Activated CD4-positive, alpha-beta T cell treated with anti-CD3 and anti-CD28 coated beads for 1 hour (primary cell): ENCODE results near the gene SETDB1.
A peak's percentile ranks its signal among the peaks of the same experiment; 100 is the strongest.
"Not testable (repeated sequence)": the region's sequence is repeated elsewhere in the genome, so short reads cannot be mapped to it uniquely, and the experiment has no call there.

Experiments
- DNase-seq: peaks from one replicate; pipeline ENCODE4 v3.0.0-alpha.2; 2020

The SETDB1 gene

GRCh38 chr1:150926097-150926741 lies at the start of gene SETDB1:
Gene SETDB1, plus strand, starts transcription at chr1:150926363. Its CDS starts 1,352 bp downstream, at chr1:150927715.
- peak; percentile 86 for DNase-seq

DNA sequence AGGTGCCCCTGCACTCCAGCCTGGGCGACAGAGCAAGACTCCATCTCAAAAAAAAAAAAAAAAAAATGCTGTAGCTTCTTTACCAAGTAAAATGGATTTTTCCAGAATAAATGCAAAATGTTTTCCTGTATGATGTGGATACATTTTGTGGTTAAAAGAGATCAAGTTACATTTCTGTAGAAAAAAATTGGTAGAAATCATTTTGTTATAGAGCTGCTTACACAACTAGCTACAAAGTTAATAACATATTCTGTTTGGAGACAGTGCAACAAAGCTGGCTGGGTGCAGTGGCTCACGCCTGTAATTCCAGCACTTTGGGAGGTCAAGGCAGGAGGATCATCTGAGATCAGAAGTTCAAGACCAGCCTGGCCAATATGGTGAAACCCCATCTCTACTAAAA lies 47.2 kb upstream of the SETDB1 start:
- not testable (repeated sequence) for DNase-seq

- no peak for DNase-seq
These were observed 44.7 kb upstream of the SETDB1 start for GRCh38 chr1:150881331-150882070.

GRCh38 chr1:150883121-150883520 lies 43.0 kb upstream of the SETDB1 start:
- DNase-seq = not testable (repeated sequence)

- DNase-seq = no peak
These were observed 39.1 kb upstream of the SETDB1 start, which contains the start of gene CTXND2 for GRCh38 chr1:150887018-150887417. Gene CTXND2, plus strand, starts transcription at chr1:150887136. Its CDS starts 25,179 bp downstream, at chr1:150912315.

DNA sequence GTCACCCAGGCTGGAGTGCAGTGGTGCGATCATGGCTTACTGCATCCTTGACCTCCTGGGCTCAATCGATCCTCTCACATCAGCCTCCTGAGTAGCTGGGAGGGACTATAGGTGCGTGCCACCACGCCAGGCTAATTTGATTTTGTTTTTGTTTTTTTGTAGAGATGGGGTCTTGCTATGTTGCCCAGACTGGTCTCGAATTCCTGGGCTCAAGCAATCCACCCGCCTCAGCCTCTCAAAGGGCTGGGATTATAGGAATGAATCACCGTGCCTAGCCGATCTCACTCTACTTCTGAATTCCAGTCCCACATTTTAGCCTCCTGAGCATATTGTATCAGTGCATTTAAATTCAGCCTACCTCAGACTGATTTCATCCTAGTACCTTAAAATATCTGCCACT lies 37.4 kb upstream of the SETDB1 start:
- no peak for DNase-seq

GRCh38 chr1:150890033-150890416 lies 36.1 kb upstream of the SETDB1 start:
- DNase-seq = no peak

DNA sequence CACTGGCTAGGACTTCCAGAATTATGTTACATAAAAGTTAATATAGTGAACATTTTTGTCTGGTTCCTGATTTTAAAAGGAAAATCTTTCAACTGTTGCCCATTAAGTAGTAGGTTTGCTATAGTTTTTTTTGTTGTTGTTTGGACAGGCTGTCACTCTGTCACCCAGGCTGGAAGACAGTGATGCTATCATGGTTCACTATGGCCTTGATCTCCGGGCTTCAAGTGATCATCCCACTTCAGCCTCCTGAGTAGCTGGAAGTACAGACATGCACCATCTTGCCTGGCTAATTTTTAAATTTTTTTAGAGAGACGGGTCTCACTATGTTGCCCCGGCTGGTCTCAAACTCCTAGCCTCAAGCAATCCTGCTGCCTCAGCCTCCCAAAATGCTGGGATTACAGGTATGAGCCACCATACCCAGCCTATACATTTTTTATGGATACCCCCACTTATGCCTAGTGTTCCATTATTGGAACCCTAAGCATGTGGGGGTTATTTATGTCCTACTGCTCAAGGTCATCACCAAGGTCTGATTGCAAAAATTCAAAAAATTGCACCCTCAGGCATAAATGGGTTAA lies 32.7 kb upstream of the SETDB1 start:
- no peak for DNase-seq

DNA sequence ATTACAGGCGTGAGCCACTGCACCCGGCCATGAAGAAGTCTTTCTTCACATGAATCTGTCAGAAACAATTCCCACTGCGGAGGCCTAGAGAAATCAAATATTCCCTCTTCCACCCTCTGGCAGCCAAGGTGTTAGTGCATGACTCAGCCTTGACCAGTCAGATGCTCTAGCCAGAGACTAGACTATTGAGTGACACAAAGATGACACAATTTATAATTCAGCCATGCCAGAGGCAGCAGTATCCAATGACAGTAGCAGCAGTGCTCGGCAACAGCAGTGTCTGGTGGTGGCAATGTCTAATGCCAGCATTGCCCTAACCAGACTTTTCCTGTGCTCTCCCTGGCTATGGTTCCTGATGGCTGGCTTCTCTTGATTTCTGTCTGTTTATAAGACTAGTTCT lies 30.5 kb upstream of the SETDB1 start:
- DNase-seq = no peak

DNA sequence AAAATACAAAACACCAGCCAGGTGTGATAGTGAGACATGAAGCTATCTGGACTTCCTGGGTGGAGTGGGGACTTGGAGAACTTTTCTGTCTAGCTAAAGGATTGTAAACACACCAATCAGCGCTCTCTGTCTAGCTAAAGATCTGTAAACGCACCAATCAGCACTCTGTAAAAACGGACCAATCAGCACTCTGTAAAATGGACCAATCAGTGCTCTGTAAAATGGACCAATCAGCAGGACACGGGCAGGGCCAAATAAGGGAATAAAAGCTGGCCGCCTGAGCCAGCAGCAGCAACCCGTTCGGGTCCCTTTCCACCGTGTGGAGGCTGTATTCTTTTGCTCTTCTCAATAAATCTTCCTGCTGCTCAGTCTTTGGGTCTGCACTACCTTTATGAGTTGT lies 26.4 kb upstream of the SETDB1 start:
- DNase-seq = not testable (repeated sequence)

DNA sequence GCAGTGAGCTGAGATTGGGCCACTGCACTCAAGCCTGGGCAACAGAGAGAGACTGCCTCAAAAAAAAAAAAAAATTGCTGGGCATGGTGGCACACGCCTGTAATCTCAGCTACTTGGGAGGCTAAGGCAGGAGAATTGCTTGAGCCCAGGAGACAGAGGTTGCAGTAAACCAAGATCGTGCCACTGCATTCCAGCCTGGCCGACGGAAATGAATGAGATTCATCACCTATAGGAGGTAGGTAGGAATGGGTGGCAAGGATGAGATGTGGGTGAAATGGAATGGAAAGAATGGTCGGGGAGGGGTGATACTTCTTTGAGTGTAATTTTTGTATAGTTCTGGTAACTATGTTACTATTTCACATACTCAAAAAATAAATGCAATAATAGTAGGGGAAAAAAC lies 23.8 kb upstream of the SETDB1 start:
- DNase-seq = no peak

DNA sequence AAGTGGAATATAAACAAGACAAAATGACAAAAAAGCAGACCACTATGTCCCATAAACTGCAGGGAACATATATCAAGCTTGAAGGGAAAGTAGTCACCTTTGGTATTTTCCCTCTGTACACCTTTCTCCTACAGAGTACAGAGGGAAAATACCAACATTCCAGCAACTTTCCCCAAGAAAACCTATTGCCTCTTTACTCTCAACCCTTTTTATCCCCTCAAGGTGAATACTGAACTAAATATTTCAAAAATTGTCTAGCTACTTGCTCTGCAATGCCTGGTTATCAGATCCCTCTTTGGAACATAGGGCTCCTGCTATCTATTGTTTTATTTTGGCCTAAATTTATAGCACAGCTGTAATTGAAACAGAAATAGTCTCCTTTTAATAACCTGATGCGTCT lies 23.4 kb upstream of the SETDB1 start:
- DNase-seq = no peak

DNA sequence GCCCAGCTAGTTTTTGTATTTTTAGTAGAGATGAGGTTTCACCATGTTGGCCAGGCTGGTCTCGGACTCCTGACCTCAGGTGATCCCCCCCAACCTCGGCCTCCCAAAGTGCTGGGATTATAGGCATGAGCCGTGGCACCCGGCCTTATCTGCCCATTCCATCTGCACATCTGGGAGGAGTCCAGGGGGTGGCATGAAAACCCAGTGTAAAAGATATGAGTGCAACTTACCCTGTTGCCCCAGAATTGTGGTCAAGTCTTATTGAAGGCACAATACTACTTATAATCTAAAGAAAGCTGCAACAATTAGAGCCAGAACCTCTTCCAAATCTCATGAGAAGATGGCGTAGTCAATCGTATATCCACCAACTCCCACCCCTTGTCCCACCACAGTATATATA lies 20.9 kb upstream of the SETDB1 start:
- DNase-seq = no peak

DNA sequence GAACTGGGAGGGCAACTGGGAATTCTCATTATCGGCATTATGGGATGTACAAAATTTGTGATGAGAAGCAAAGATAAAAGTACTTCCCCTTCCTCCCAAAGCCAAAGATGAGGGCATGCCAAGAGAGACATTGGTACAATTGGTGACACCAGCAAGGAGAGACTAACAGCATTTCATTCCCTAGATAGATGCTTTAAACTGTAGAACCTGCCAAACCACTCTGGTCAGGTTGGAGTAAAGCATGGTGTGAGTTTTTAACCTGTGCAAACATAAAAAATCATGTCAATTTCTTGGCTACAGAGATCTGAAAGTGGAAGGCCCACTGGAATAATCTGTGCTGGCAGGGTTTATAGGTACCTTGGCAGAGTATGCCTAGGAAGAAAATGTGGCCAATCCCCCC lies 19.8 kb upstream of the SETDB1 start:
- no peak for DNase-seq

DNA sequence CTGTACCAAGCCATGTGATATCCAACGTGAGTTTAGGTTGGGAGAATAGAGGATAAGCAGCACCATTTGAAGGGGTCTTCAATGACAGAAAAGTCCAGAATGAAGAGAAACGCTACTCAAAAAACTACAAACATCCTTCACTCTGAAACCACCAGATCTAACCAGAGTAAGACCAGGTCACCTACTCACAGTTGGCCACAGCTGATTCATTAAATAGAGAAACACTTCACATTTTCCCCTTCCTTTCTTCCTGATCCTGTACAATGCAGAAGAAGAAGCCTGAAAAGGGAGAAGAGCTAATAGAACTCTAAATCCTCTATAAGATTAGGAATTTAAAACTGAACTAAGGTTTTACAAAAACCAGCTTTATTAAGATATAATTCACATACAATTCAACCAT lies 19.4 kb upstream of the SETDB1 start:
- DNase-seq = no peak

DNA sequence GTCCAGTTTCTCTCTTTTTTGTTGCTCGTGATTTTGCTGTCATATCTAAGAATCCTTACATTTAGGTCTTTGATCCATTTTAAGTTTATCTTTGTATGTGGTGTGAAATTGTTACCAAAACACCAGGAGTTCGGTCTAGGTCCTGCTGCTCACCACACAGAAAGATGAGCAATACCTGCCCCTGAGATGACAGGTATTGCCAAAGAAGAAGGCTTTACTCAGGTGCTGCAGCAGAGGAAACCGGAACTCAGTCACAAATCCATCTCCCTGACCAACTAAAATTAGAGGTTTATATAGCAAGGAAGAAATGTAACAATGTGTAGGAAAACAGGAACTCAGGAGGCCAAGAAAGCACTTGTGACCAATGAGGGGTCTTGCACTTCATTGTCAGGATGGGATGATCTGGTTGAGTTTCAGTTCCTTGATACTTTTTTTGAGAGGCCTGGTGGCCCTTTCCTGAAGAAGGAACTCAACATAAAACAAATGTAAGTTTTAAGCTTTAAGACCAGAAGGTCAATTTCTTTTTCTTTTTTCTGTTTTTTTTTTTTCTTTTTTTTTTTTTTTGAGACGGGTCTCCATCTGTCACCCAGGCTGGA lies 16.5 kb upstream of the SETDB1 start:
- DNase-seq = no peak

DNA sequence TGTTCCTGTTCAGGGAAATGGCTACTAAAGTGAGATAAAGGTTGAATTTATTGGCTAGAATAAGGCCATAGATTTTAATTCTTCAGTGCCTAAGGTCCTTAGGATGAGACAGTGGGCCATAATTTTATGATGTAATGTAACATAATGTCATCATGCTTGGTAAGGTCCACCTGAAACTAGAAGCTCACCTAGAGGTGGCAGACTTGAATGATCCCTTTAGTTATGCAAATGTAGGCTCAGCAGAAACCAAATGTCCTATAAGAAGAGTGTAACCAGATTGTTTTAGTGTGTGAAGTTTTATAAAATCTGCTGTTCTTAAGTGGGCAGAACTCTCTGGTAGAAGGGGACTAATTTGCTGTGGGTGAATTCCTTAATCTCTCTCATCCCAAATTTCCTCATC lies 13.5 kb upstream of the SETDB1 start:
- DNase-seq = no peak

DNA sequence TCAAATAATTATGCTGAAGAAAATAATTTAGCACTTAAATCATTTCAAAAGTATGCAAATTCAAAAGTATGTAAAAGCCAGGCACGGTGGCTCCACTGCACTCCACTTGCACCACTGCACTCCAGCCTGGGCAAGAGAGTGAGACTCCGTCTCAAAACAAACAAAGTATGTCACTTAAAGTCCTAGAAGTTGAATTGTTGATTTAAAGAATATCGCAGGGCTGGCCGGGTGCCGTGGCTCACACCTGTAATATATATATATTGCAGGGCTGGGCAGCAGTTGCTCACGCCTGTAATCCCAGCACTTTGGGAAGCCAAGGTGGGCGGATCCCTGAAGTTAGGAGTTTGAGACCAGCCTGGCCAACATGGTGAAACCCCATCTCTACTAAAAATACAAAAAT lies 8.8 kb upstream of the SETDB1 start:
- DNase-seq = no peak

- peak; percentile 59 for DNase-seq
These were observed 3.6 kb upstream of the SETDB1 start for GRCh38 chr1:150922519-150922975.

DNA sequence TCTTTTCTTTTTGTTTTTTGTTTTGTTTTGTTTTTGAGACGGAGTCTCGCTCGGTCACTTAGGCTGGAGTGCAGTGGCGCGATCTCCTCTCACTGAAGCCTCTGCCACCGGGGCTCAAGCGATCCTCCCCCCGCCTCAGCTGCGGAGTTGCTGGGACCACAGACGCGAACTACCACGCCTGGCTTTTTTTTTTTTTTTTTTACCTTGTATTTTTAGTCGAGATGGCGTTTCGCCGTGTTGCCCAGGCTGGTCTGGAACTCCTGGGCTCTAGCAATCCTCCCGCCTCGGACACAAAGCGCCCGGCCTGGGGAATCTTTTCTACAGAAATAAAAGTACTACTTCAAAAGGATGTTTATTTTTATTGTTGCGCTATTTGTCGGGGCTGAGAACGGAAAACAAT lies 1.1 kb upstream of the SETDB1 start:
- no peak for DNase-seq

GRCh38 chr1:150927624-150928023 lies 1.5 kb downstream of the SETDB1 start:
- DNase-seq = no peak

GRCh38 chr1:150928286-150928685 lies 2.1 kb downstream of the SETDB1 start:
- DNase-seq = no peak

DNA sequence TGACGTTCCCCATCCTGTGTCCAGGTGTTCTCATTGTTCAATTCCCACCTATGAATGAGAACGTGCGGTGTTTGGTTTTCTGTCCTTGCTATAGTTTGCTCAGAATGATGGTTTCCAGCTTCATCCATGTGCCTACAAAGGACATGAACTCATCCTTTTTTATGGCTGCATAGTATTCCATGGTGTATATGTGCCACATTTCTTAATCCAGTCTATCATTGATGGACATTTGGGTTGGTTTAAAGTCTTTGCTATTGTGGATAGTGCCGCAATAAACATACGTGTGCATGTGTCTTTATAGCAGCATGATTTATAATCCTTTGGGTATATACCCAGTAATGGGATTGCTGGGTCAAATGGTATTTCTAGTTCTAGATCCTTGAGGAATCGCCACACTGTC lies 2.6 kb downstream of the SETDB1 start:
- not testable (repeated sequence) for DNase-seq

DNA sequence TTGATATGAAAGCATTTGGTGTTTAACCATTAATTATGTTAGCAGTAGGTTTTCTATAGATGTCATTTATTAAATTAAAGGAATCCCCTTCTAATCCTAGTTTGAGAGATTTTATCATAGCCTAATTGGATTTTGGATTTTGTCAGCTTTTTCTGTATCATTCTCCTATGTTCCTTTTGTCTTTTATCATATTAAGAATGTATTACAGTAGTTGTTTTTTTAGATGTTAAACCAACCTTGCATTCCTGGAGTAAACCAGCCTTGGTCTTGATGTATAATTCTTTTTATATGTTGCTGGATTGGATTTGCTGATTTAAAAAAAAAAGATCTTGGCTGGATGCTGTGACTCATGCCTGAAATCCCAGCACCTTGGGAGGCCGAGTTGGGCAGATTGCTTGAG lies 5.6 kb downstream of the SETDB1 start:
- no peak for DNase-seq
